Measurements from ENCODE around the gene UGDH.
"Not testable (repeated sequence)": the region's sequence is repeated elsewhere in the genome, so short reads cannot be mapped to it uniquely, and the experiment has no call there.

UGDH gene

GRCh38 chr4:39510348-39510929, 16.8 kb downstream of the UGDH start:
- H3F3A ChIP-seq (ENCODE audit: low read depth) = no peaks in the 10 kb centered on the region
- H3K9me2 ChIP-seq (replicated peaks; ENCODE audit: low read depth, low read length) = no peaks in the 10 kb centered on the region

GRCh38 chr4:39505581-39505980, 21.7 kb downstream of the UGDH start:
- H3K27me3 ChIP-seq (ENCODE audit: insufficient read depth, low read length, poor library complexity, severe bottlenecking) = no peaks in the 10 kb centered on the region
- no peak overlapping the region for H3K4me2 ChIP-seq (ENCODE audit: low read depth, low read length, poor library complexity, severe bottlenecking)
- H3K9me3 ChIP-seq (ENCODE audit: insufficient read depth, low read depth, low read length) = no peaks in the 10 kb centered on the region
- H3K4me1 ChIP-seq (ENCODE audit: insufficient read depth, low read length, poor library complexity, severe bottlenecking) = no peaks in the 10 kb centered on the region
- no peaks in the 10 kb centered on the region for H4K20me1 ChIP-seq (ENCODE audit: insufficient read depth, low read length, poor library complexity, severe bottlenecking)
- TF ChIP-seq EZH2phosphoT487 (IDR thresholded peaks at IDR 0.05; ENCODE audit: borderline replicate concordance) (no peak), CTCF (conservative IDR thresholded peaks at IDR 0.05; ENCODE audit: low read length) (no peak)
- no peak overlapping the region for H2AFZ ChIP-seq (ENCODE audit: low read length)
- no peak overlapping the region for H3K9ac ChIP-seq (ENCODE audit: low read depth, low read length, poor library complexity, severe bottlenecking)
- H3F3A ChIP-seq (ENCODE audit: low read depth) = no peaks in the 10 kb centered on the region
- no peaks in the 10 kb centered on the region for H3K79me2 ChIP-seq (ENCODE audit: insufficient read depth, low read length)
- H3K36me3 ChIP-seq (ENCODE audit: insufficient read depth, low read length) = peaks cover 87% of the 10 kb centered on the region
- no peak overlapping the region for H3K4me3 ChIP-seq (ENCODE audit: low read length, poor library complexity, severe bottlenecking)
- H3K9me2 ChIP-seq (replicated peaks; ENCODE audit: low read depth, low read length) = no peaks in the 10 kb centered on the region

More at GRCh38 chr4:39510348-39510929, 16.8 kb downstream of the UGDH start:
- H3K27me3 ChIP-seq (ENCODE audit: insufficient read depth, low read length, poor library complexity, severe bottlenecking) = no peaks in the 10 kb centered on the region
- H3K4me2 ChIP-seq (ENCODE audit: low read depth, low read length, poor library complexity, severe bottlenecking) = no peak overlapping the region
- no peak overlapping the region for H3K9ac ChIP-seq (ENCODE audit: low read depth, low read length, poor library complexity, severe bottlenecking)
- no peaks in the 10 kb centered on the region for H3K4me1 ChIP-seq (ENCODE audit: insufficient read depth, low read length, poor library complexity, severe bottlenecking)
- no peak for TF ChIP-seq EZH2phosphoT487 (IDR thresholded peaks at IDR 0.05; ENCODE audit: borderline replicate concordance)
- no peak for TF ChIP-seq CTCF (conservative IDR thresholded peaks at IDR 0.05; ENCODE audit: low read length)
- no peak overlapping the region for H3K4me3 ChIP-seq (ENCODE audit: low read length, poor library complexity, severe bottlenecking)
- no peak overlapping the region for H2AFZ ChIP-seq (ENCODE audit: low read length)
- peaks cover 64% of the 10 kb centered on the region for H3K36me3 ChIP-seq (ENCODE audit: insufficient read depth, low read length)
- H4K20me1 ChIP-seq (ENCODE audit: insufficient read depth, low read length, poor library complexity, severe bottlenecking) = no peaks in the 10 kb centered on the region
- H3K9me3 ChIP-seq (ENCODE audit: insufficient read depth, low read depth, low read length) = no peaks in the 10 kb centered on the region
- no peaks in the 10 kb centered on the region for H3K79me2 ChIP-seq (ENCODE audit: insufficient read depth, low read length)

GRCh38 chr4:39504538-39504937, 22.7 kb downstream of the UGDH start:
- no peaks in the 10 kb centered on the region for H4K20me1 ChIP-seq (ENCODE audit: insufficient read depth, low read length, poor library complexity, severe bottlenecking)
- H3K36me3 ChIP-seq (ENCODE audit: insufficient read depth, low read length) = peaks cover 81% of the 10 kb centered on the region
- no peak for TF ChIP-seq EZH2phosphoT487 (IDR thresholded peaks at IDR 0.05; ENCODE audit: borderline replicate concordance)
- TF ChIP-seq CTCF (conservative IDR thresholded peaks at IDR 0.05; ENCODE audit: low read length) = no peak
- H3K4me3 ChIP-seq (ENCODE audit: low read length, poor library complexity, severe bottlenecking) = no peak overlapping the region
- H2AFZ ChIP-seq (ENCODE audit: low read length) = no peak overlapping the region
- no peaks in the 10 kb centered on the region for H3K9me2 ChIP-seq (replicated peaks; ENCODE audit: low read depth, low read length)
- no peaks in the 10 kb centered on the region for H3F3A ChIP-seq (ENCODE audit: low read depth)
- no peaks in the 10 kb centered on the region for H3K4me1 ChIP-seq (ENCODE audit: insufficient read depth, low read length, poor library complexity, severe bottlenecking)
- H3K27me3 ChIP-seq (ENCODE audit: insufficient read depth, low read length, poor library complexity, severe bottlenecking) = no peaks in the 10 kb centered on the region
- no peak overlapping the region for H3K4me2 ChIP-seq (ENCODE audit: low read depth, low read length, poor library complexity, severe bottlenecking)
- no peaks in the 10 kb centered on the region for H3K79me2 ChIP-seq (ENCODE audit: insufficient read depth, low read length)
- H3K9ac ChIP-seq (ENCODE audit: low read depth, low read length, poor library complexity, severe bottlenecking) = no peak overlapping the region
- H3K9me3 ChIP-seq (ENCODE audit: insufficient read depth, low read depth, low read length) = no peaks in the 10 kb centered on the region

GRCh38 chr4:39502664-39503035, 24.6 kb downstream of the UGDH start:
- H3K4me2 ChIP-seq (ENCODE audit: low read depth, low read length, poor library complexity, severe bottlenecking); H3K9ac ChIP-seq (ENCODE audit: low read depth, low read length, poor library complexity, severe bottlenecking); H2AFZ ChIP-seq (ENCODE audit: low read length); H3K9me3 ChIP-seq (ENCODE audit: insufficient read depth, low read depth, low read length); H3K79me2 ChIP-seq (ENCODE audit: insufficient read depth, low read length); H3K4me1 ChIP-seq (ENCODE audit: insufficient read depth, low read length, poor library complexity, severe bottlenecking); H3F3A ChIP-seq (ENCODE audit: low read depth); H3K27me3 ChIP-seq (ENCODE audit: insufficient read depth, low read length, poor library complexity, severe bottlenecking); H3K4me3 ChIP-seq (ENCODE audit: low read length, poor library complexity, severe bottlenecking); H3K9me2 ChIP-seq (replicated peaks; ENCODE audit: low read depth, low read length); H4K20me1 ChIP-seq (ENCODE audit: insufficient read depth, low read length, poor library complexity, severe bottlenecking): not testable (repeated sequence)
- H3K36me3 ChIP-seq (ENCODE audit: insufficient read depth, low read length) = peaks cover 75% of the 10 kb centered on the region; the same call in 1 of the 2 replicates
